GM21717 (cell line): ENCODE results near the gene OR9A2.
"Not testable (repeated sequence)": the region's sequence is repeated elsewhere in the genome, so short reads cannot be mapped to it uniquely, and the experiment has no call there.

ENCODE experiments used
- ATAC-seq: cut with Tn5 transposase; IDR thresholded peaks from one replicate; pipeline ENCODE4 v1.9.1; 2021; ENCODE audit warnings: mild to moderate bottlenecking, moderate library complexity; ENCODE audit not compliant: unreplicated experiment

OR9A2 gene

DNA sequence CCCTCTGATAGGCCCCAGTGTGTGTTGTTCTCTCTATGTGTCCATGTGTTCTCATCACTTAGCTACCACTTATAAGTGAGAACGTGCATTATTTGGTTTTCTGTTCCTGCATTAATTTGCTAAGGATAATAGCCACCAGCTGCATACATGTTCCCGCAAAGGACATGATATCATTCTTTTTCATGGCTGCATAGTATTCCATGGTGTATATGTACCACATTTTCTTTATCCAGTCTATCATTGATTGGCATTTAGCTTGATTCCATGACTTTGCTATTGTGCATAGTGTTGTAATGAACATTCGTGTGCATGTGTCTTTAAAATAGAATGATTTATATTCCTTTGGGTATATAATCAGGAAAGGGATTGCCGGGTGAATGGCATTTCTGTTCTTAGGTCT lies 48.5 kb downstream of the OR9A2 start:
- ATAC-seq: not testable (repeated sequence)
